Naive thymus-derived CD4-positive, alpha-beta T cell (primary cell): ENCODE data around the gene DNM3. TPM values are rescaled to one million over a fixed set of nuclear protein-coding genes. Genes with fewer than 3 reads are reported as not detected.

Experiments
- ATAC-seq: fragments of 150-1000 bp; cut with Tn5 transposase; 2 replicates; pipeline ENCODE4 v1.10.0; 2021; ENCODE audit warnings: mild to moderate bottlenecking, moderate library complexity
- CTCF ChIA-PET: fragments of 350-600 bp; sonication (Branson Sonifier 250); formaldehyde crosslinking; loops from one replicate; lab custom pipeline; 2021; ENCODE audit warnings: antibody characterized with exemption; lab: Charles Lee
- POLR2A ChIA-PET: fragments of 350-600 bp; sonication (Branson Sonifier 250); formaldehyde crosslinking; loops from one replicate; lab custom pipeline; 2021; ENCODE audit warnings: antibody characterized with exemption, inconsistent platforms; lab: Charles Lee
- DNase-seq, 9 donors: peaks; one replicate each; pipeline versions ENCODE4 v3.0.0 to v3.0.0-alpha.2; 2020 to 2022; ENCODE audit warnings: mixed read lengths in 1 of 9
- H3K27ac ChIP-seq: one replicate; pipeline ENCODE4 v1.7.0; 2013; ENCODE audit warnings: mild to moderate bottlenecking, low read depth, low read length, moderate library complexity
- H3K27me3 ChIP-seq, 2 donors: one replicate each; pipeline ENCODE4 v1.7.0; 2013; ENCODE audit warnings: low read length in 2 of 2, mild to moderate bottlenecking in 2 of 2, moderate library complexity in 2 of 2; ENCODE audit not compliant: control insufficient read depth in 2 of 2, insufficient read depth in 2 of 2
- H3K36me3 ChIP-seq, 3 experiments: 1 replicate in 2 of 3; 2 replicates in 1 of 3; pipeline ENCODE4 v1.7.0; 2013; ENCODE audit warnings: low read length in 3 of 3, mild to moderate bottlenecking in 3 of 3, moderate library complexity in 1 of 3; ENCODE audit not compliant: insufficient read depth in 3 of 3, control insufficient read depth in 2 of 3
- H3K4me1 ChIP-seq, 2 donors: one replicate each; pipeline ENCODE4 v1.7.0; 2013; ENCODE audit warnings: low read length in 2 of 2, mild to moderate bottlenecking in 2 of 2, moderate library complexity in 1 of 2; ENCODE audit not compliant: control insufficient read depth in 2 of 2, insufficient read depth in 2 of 2
- H3K4me3 ChIP-seq: 2 replicates; pipeline ENCODE4 v1.7.0; 2013; ENCODE audit warnings: mild to moderate bottlenecking, low read length
- H3K9me3 ChIP-seq, 3 experiments: 1 replicate in 2 of 3; 2 replicates in 1 of 3; pipeline ENCODE4 v1.7.0; 2013; ENCODE audit warnings: low read length in 3 of 3; ENCODE audit not compliant: control insufficient read depth in 2 of 3
- H3K27ac Mint-ChIP-seq, 9 donors: one replicate each; pipeline ENCODE4 v1.8.0; 2020 to 2022; ENCODE audit warnings: mixed read lengths in 9 of 9, mild to moderate bottlenecking in 8 of 9, moderate library complexity in 5 of 9, inconsistent platforms in 2 of 9
- H3K27me3 Mint-ChIP-seq, 5 donors: one replicate each; pipeline ENCODE4 v1.8.0; 2021 to 2022; ENCODE audit warnings: mixed read lengths in 5 of 5, mild to moderate bottlenecking in 1 of 5
- H3K36me3 Mint-ChIP-seq, 5 donors: one replicate each; pipeline ENCODE4 v1.8.0; 2020 to 2022; ENCODE audit warnings: mixed read lengths in 5 of 5, mild to moderate bottlenecking in 3 of 5, inconsistent platforms in 1 of 5
- H3K4me1 Mint-ChIP-seq, 7 donors: one replicate each; pipeline ENCODE4 v1.8.0; 2020 to 2022; ENCODE audit warnings: mixed read lengths in 7 of 7, mild to moderate bottlenecking in 3 of 7, inconsistent platforms in 1 of 7
- H3K4me3 Mint-ChIP-seq, 10 donors: one replicate each; pipeline ENCODE4 v1.8.0; 2020 to 2022; ENCODE audit warnings: mild to moderate bottlenecking in 10 of 10, mixed read lengths in 10 of 10, moderate library complexity in 6 of 10, inconsistent platforms in 2 of 10
- H3K9me3 Mint-ChIP-seq, 11 donors: one replicate each; pipeline ENCODE4 v1.8.0; 2020 to 2022; ENCODE audit warnings: mixed read lengths in 11 of 11, mild to moderate bottlenecking in 4 of 11, inconsistent platforms in 1 of 11, moderate library complexity in 1 of 11
- intact Hi-C, 2 donors: fragments of 100-400 bp; cut with micrococcal nuclease; formaldehyde crosslinking; loops; one replicate each; pipeline ENCODE4 v1.15.1; 2023
- polyA plus RNA-seq, 2 donors: library from polyadenylated mRNA; unstranded; fragments of 300-500 nt; fragmentation: Illumina TruSeq; gene quantifications; one replicate each; pipeline ENCODE4 v1.2.3, GENCODE V29; 2021
- total RNA-seq, 6 experiments: library from RNA in 5 of 6; stranded (reverse) in 5 of 6; gene quantifications; 1 replicate in 5 of 6; 2 replicates in 1 of 6; pipeline ENCODE4 v1.2.3 and lab custom pipeline; 2021 to 2026

Gene DNM3
- total and polyA plus RNA-seq, 7 experiments from 2014 or later, result 1.2 to 2.5 (median 2.0) TPM

DNA sequence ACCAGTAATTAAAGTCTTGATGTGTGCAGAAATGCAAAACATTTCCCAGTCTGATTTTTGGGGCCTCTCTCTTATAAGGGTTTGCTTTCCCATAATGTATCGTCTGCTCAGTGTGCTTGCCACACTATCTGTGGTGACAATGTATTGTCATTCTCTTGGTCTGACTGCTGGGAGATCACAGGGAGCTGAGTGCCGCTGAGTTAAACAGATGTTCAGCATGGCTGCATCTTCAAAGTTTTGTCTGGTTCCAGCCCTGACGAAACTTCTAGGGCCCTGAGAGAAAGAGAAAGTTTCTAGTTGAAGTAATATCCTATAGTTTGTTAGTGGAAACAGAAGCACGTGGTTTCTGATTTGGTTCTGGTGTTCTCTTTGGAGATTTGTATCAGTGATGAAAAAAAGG lies 42.6 kb downstream of the DNM3 start:
- Histone ChIP-seq H3K9me3 (no peaks in the 10 kb centered on the region), H3K27me3 (no peaks in the 10 kb centered on the region), H3K36me3 (no peaks in the 10 kb centered on the region), H3K27ac (no peak overlapping the region), H3K4me3 (no peak overlapping the region), H3K4me1 (no peaks in the 10 kb centered on the region)
- Mint-ChIP-seq H3K4me3 (peak overlapping the region in 2 of 10 donors; percentile 15 to 49), H3K4me1 (peaks cover 6 to 15% (median 9%) of the 10 kb centered on the region in 7 donors), H3K36me3 (no peaks in the 10 kb centered on the region), H3K9me3 (no peaks in the 10 kb centered on the region), H3K27me3 (peaks cover 0 to 2% (median 0%) of the 10 kb centered on the region in 5 donors), H3K27ac (peak overlapping the region in 3 of 9 donors; percentile 16 to 62 (median 25))
- DNase-seq (no peak), ATAC-seq (no peak)
- CTCF ChIA-PET, result no interaction called here
- POLR2A ChIA-PET, result no interaction called here
- intact Hi-C loops, result no loop called here

DNA sequence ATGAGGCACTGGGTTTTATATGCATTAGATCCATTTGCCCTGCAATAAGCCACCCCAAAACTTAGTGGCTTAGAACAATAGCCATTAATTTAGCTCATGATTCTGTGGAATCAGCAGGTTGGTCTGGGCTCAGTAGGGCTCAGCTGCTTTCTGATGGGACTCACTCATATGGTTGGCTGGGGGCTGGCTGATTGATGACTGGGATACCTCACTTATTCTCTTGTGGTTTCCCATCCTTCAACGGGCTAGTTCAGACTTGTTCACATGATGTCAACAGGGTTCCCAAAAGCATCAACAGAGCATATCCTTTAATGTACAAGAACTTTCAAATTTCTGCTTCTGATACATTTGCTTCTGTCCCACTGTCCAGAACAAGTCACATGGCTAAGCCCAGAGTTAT lies 43.2 kb downstream of the DNM3 start:
- no peak overlapping the region for H3K27ac ChIP-seq
- ATAC-seq (no peak), DNase-seq (no peak)
- ChIA-PET CTCF (no interaction called here), POLR2A (no interaction called here)
- Mint-ChIP-seq H3K36me3 (no peaks in the 10 kb centered on the region), H3K27ac (no peak overlapping the region), H3K4me3 (no peak overlapping the region), H3K4me1 (peaks cover 6 to 15% (median 9%) of the 10 kb centered on the region in 7 donors), H3K9me3 (no peaks in the 10 kb centered on the region), H3K27me3 (no peaks in the 10 kb centered on the region)
- no peaks in the 10 kb centered on the region for H3K27me3 ChIP-seq
- intact Hi-C loops, result no loop called here
- no peak overlapping the region for H3K4me3 ChIP-seq
- H3K4me1 ChIP-seq, result no peaks in the 10 kb centered on the region
- no peaks in the 10 kb centered on the region for H3K9me3 ChIP-seq
- no peaks in the 10 kb centered on the region for H3K36me3 ChIP-seq

DNA sequence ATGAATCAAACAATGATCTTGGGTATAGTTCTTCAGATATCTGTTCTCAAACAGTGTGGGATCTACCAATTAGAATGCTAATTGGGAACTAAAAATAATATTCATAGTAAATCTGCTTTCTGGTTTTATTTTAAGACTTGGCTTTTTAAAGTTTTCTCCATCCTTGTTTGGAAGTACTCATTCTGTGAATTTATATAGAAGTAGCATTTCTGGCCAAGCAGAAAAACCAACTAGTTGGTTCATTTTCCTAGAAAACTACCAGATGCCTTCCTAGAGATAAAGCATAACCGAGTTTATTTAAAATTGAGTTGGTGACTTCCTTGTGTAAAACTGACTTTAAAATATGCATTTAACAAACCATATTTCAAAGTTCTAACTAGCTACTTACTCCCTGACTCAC lies 48.8 kb downstream of the DNM3 start:
- H3K9me3 Mint-ChIP-seq, result no peaks in the 10 kb centered on the region
- no peak overlapping the region for H3K4me3 ChIP-seq
- POLR2A ChIA-PET, result no interaction called here
- no peaks in the 10 kb centered on the region for H3K27me3 ChIP-seq
- H3K4me3 Mint-ChIP-seq, result no peak overlapping the region
- H3K27ac Mint-ChIP-seq, result no peak overlapping the region
- no peaks in the 10 kb centered on the region for H3K4me1 Mint-ChIP-seq
- ATAC-seq (no peak), DNase-seq (no peak)
- H3K36me3 Mint-ChIP-seq, result peaks cover 0 to 4% (median 0%) of the 10 kb centered on the region in 5 donors
- no peaks in the 10 kb centered on the region for H3K27me3 Mint-ChIP-seq
- no peaks in the 10 kb centered on the region for H3K9me3 ChIP-seq
- no peak overlapping the region for H3K27ac ChIP-seq
- intact Hi-C loops, result no loop called here
- CTCF ChIA-PET, result no interaction called here
- no peaks in the 10 kb centered on the region for H3K4me1 ChIP-seq
- no peaks in the 10 kb centered on the region for H3K36me3 ChIP-seq

DNA sequence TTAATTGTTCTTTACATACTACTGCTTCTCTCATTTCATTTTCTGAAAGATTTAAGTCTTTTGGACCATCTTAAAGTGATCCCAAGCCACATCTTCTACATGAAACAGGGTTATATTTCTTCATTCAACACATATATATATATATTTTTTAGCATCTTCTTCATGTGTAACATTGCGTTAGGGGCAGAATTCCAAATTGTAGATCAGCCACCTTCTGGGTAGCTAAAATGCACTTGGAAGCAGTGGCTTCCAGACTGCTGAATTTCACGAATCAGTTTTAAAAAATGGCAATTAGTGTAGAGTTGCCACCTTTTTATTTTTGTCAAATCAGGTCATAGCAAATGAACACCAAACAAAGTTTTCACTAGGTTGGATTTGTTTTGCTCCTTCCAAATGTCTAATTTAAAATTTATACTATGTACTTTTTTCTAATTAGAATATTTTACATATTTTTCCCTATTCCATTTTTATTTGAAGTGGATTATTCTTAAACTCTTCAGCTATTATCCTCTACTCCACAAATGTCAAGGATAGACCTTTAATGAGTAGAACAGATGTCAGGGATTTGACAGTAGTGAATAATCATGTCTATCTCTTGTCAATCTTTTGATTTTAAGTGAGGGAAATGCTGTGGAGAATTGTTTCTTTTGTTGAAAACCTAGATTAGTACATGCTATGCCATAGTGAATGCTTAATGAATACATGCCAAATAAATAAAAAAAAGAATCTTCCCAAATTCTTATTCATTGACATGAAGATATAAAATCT lies 55.8 kb downstream of the DNM3 start:
- Histone ChIP-seq H3K4me3 (no peak overlapping the region), H3K9me3 (no peaks in the 10 kb centered on the region), H3K4me1 (no peaks in the 10 kb centered on the region), H3K27ac (no peak overlapping the region), H3K36me3 (no peaks in the 10 kb centered on the region), H3K27me3 (no peaks in the 10 kb centered on the region)
- ATAC-seq, result no peak
- ChIA-PET CTCF (no interaction called here), POLR2A (no interaction called here)
- Mint-ChIP-seq H3K9me3 (peaks cover 0 to 2% (median 0%) of the 10 kb centered on the region in 11 donors), H3K4me1 (peaks cover 0 to 11% (median 8%) of the 10 kb centered on the region in 7 donors), H3K27ac (no peak overlapping the region), H3K4me3 (no peak overlapping the region), H3K27me3 (peaks cover 0 to 6% (median 0%) of the 10 kb centered on the region in 5 donors), H3K36me3 (peaks cover 0 to 5% (median 4%) of the 10 kb centered on the region in 5 donors)
- DNase-seq, result no peak
- intact Hi-C loops, result no loop called here

DNA sequence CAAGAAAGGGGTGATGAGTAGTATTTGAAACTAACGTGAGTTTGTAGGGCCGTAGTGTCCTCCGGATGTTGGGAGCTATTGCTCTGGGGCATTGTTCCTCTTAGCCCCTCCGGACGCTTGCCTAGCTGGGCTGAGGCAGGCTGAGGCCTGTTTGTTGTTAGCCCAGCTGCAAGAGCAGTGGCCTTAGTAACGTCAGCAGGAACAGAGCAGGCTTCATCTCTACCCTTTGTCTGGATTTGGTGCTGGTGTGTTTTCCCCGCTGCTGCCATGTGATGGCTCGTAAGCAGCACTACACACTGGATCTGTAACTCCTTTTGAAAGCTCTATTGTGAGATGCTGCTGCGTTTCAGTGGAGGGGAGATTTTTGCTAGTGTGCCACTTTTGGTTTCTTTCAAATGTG lies 57.6 kb downstream of the DNM3 start:
- Histone ChIP-seq H3K36me3 (no peaks in the 10 kb centered on the region), H3K27ac (no peak overlapping the region), H3K27me3 (no peaks in the 10 kb centered on the region), H3K4me1 (no peaks in the 10 kb centered on the region), H3K9me3 (no peaks in the 10 kb centered on the region), H3K4me3 (no peak overlapping the region)
- ChIA-PET CTCF (no interaction called here), POLR2A (no interaction called here)
- peaks cover 0 to 5% (median 4%) of the 10 kb centered on the region in 5 donors for H3K36me3 Mint-ChIP-seq
- H3K27me3 Mint-ChIP-seq, result peaks cover 0 to 6% (median 0%) of the 10 kb centered on the region in 5 donors
- H3K9me3 Mint-ChIP-seq, result peaks cover 0 to 2% (median 0%) of the 10 kb centered on the region in 11 donors
- H3K4me3 Mint-ChIP-seq, result no peak overlapping the region
- H3K4me1 Mint-ChIP-seq, result peaks cover 2 to 18% (median 14%) of the 10 kb centered on the region in 7 donors
- no peak overlapping the region for H3K27ac Mint-ChIP-seq
- ATAC-seq (no peak), DNase-seq (no peak)
- intact Hi-C loops, result no loop called here

DNA sequence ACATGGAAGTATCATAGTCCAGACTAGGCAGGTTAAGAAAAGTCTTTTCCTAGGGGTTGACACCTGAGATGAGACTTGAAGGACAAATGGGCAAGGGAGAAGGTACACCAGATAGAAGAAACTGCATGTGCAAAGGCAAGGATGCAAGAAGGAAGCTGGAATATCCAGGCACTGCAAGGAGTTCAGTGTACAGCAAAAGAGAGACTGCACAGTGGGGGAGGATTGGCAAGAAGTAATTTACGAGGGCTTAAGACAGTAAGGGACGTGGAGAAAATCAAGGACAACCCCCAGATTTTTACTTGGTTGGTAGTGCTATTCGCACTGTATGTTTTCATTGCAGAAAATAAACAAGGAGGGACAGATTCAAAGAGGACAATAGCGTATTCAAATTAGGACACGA lies 58.5 kb downstream of the DNM3 start:
- Mint-ChIP-seq H3K9me3 (peaks cover 0 to 2% (median 0%) of the 10 kb centered on the region in 11 donors), H3K27ac (no peak overlapping the region), H3K4me1 (peaks cover 2 to 18% (median 14%) of the 10 kb centered on the region in 7 donors), H3K36me3 (peaks cover 0 to 5% (median 0%) of the 10 kb centered on the region in 5 donors), H3K4me3 (no peak overlapping the region), H3K27me3 (peaks cover 0 to 6% (median 0%) of the 10 kb centered on the region in 5 donors)
- H3K4me3 ChIP-seq, result no peak overlapping the region
- ATAC-seq (no peak), DNase-seq (no peak)
- no peak overlapping the region for H3K27ac ChIP-seq
- H3K9me3 ChIP-seq, result no peaks in the 10 kb centered on the region
- no peaks in the 10 kb centered on the region for H3K4me1 ChIP-seq
- intact Hi-C loops, result no loop called here
- H3K27me3 ChIP-seq, result no peaks in the 10 kb centered on the region
- no peaks in the 10 kb centered on the region for H3K36me3 ChIP-seq
- ChIA-PET POLR2A (no interaction called here), CTCF (no interaction called here)

DNA sequence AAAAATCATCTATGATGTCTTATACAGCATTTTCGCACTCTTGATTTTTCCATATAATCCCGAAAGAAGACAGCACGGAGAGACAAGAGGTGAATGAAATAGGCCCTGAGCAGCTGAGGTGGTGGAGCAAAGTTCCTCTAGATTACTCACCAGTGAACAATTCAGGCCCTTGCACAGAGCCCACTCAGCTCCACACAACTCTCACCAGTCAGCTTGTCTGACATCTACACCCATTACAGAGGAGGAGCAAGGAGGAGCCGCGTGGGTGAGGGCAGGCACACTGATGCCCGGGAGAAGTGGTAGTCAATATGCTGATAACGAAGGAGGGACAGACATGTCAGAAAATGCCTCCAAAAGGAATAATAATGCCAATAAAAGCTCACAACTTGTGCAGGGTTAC lies 59.9 kb downstream of the DNM3 start:
- Mint-ChIP-seq H3K9me3 (peaks cover 0 to 1% (median 0%) of the 10 kb centered on the region in 11 donors), H3K4me1 (peaks cover 2 to 18% (median 14%) of the 10 kb centered on the region in 7 donors), H3K27ac (no peak overlapping the region), H3K27me3 (peaks cover 0 to 6% (median 0%) of the 10 kb centered on the region in 5 donors), H3K36me3 (peaks cover 0 to 5% (median 0%) of the 10 kb centered on the region in 5 donors), H3K4me3 (peak overlapping the region in 1 of 10 donors; percentile 43)
- Histone ChIP-seq H3K4me3 (no peak overlapping the region), H3K27ac (no peak overlapping the region), H3K27me3 (no peaks in the 10 kb centered on the region), H3K4me1 (no peaks in the 10 kb centered on the region), H3K36me3 (no peaks in the 10 kb centered on the region), H3K9me3 (no peaks in the 10 kb centered on the region)
- DNase-seq, result no peak
- ChIA-PET CTCF (no interaction called here), POLR2A (no interaction called here)
- ATAC-seq, result no peak
- intact Hi-C loops, result no loop called here
